Activated CD8-positive, alpha-beta memory T cell treated with anti-CD3 and anti-CD28 coated beads, Interleukin-2, amount 50 U/mL, for 24 hours (primary cell): ENCODE measurements around the gene SELENOI.

Experiments
- DNase-seq: peaks from one replicate; pipeline ENCODE4 v3.0.0-alpha.2; 2020; ENCODE audit errors: extremely low read depth

The SELENOI gene

DNA sequence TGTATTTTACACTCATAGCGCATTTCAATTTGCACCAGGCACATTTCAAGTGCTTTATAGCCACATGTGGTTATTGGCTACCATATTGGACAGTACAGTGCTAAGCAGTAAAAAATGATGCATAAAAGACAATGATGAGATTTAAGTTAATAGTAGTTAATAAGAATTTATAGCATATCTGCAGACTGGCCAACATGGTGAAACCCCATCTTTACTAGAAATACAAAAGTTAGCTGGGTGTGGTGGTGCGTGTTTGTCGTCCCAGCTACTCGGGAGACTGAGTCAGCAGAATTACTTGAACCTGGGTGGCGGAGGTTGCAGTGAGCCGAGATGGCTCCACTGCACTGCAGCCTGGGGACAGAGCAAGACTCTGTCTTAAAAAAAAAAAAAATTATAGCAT is 65.5 kb downstream of the SELENOI start:
- DNase-seq, result no peak

DNA sequence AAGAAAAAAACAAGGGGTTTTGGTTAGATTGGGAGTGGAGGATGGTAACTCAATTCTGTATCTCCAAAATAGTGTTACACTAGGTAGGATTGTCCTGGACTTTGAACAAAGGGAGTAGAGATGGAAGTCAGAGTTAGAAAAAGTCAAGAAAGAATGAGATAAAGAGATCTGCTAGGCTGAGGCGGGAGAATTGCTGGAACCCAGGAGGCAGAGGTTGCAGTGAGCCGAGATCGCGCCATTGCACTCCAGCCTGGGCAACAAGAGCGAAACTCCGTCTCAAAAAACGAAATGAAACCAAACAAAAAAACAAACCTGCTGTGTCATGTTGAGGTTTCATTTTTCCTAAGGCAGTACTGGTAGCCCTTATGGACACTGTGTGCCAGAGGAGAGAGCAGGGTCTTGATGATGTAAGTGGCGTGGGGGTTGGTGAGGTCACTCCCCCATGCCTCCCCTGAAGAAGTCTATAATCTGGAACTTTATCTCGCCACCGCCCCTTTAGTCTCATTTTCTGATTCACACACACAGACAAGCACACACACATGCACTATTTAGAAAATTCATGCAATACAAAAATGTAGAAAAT is 66.2 kb downstream of the SELENOI start:
- DNase-seq, result no peak

DNA sequence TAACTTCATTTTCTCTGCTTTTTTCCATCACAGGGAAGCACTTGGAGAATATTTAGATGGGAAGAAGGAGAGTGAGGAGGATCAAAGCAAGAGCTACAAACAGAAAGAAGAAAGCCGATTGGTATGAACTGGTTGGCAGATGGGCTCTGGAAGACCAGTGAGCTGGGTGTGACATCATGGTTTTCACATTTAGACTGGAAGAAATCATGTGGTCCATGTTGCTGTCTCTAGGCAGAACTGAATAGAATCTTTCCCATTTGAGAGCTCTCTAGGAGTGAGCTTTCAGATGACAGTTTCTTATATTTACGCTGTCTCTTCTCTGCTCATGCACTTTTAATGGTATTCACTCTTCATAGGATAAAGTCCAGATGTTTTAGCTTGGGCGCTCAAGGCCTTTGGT is 68.4 kb downstream of the SELENOI start:
- no peak for DNase-seq

DNA sequence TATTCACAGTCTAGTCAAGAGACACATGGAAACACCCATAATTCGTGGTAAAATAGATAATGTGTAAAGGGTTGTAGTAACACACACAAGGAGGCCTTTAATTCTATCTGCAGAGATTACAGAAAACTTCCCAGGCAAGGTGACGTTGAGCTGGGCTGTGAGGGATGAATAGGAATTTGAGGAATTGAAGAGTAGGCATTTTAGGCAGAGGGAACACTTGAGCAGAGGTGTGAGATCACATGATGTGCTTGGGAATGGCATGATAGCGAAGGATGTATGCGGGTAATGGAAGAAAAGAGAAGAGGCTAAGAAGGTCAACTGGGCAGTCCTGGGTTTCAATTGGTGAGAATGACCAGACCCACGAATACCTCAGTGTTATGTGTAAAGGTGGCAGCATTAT is 76.0 kb downstream of the SELENOI start:
- no peak for DNase-seq

DNA sequence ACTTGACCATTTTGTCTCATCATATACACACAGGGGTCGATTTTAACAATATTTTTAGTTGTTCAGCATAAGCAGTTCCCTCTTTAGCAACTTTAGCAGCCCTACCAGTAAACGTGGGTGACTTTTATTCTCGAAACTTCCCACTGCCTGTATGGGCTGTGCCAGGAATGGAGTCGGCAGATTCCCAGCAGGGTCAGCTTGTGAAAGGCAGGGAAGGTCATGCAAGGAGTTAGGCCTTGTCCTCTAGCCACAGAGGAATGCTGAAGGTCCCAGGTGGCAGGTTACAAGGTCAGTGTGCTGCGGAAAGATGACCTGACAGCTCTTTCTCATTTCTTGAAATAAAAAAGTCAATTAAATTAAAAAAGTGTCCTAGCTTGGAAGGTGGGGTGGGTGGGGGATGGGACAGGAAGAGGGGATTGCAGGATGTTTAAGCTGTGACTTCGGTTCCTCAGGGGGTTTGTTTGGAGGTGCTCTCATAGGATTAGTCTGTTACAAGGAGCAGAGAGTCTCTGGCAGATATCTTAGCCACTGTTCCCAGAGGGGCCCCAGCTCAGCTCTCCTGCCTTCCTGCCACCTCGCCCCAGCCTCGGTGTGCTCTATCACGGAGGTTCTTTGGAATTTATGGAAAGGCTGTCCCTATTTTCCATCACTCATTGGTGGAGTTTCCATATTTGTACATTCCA is 77.1 kb downstream of the SELENOI start:
- DNase-seq, result no peak

- no peak for DNase-seq
These were observed 77.8 kb downstream of the SELENOI start for GRCh38 chr2:26423750-26424149.

DNA sequence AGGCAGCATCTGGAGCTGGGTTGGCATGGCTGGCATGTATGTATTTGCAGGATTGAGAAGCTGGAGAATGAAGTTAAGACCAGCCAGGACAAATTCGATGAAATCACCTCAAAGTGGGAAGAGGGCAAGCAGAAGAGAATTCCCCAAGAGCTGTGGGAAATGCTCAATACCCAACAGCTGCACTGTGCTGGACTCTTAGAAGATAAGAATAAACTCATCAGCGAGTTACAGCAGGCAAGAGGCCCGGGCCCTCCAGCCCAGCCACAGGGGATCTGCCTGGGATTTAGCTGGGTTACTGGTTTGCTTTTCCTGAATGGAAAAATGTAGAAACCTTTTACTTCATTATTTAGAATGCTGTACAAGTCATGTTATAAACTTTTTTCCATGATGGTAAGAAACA is 78.3 kb downstream of the SELENOI start:
- no peak for DNase-seq

- no peak for DNase-seq
These were observed 82.9 kb downstream of the SELENOI start for GRCh38 chr2:26428846-26429245.

DNA sequence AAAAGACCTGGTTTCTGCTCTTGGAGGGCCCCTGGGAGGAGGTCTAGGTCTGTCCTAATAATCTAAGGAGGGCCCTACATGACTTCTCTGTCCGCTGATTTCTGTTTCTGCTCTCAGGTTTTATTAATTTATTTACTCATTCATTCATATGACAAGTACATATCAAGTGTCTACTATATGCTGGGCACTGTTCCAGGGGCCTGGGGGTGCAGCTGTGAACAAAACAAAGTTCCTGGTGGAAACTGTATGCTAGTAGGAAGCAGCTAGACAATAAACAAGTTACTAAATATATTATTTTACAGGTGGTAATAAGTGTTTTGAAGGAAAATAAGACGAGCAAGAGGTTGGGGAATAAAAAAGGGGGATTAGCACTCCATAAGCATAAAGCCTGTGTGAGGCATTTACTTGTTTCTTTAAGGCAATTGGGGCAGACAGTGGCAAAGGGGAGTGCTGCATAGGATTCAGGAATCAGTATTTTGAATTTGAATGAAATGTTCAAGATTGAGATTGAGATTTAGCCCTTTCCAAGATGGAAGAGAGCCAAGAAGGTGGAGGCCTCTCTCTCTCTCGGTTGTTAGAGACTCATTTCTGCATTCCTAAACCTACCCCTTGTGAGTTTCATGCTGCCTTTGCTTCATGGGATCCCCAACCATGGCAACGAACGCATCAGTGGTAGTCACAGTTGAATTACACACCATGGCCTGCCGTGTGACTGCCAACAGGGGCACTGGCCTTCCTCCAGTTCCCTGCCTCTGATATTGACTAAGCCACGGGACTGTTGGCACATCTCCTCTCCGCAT is 84.0 kb downstream of the SELENOI start:
- no peak for DNase-seq

DNA sequence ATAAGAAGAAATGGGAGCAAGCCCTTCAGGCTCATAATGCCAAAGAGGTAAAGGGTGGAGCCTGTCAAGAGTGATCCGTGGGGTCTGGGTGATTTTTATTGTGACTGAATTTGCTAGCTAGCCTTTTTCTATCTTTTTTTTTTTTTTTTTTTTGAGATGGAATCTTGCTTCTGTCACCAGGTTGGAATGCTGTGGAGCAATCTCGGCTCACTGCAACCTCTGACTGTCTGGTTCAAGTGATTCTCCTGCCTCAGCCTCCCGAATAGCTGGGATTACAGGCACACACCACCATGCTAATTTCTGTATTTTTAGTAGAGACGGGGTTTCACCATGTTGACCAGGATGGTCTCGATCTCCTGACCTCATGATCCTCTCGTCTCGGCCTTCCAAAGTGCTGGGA is 84.9 kb downstream of the SELENOI start:
- DNase-seq, result no peak

DNA sequence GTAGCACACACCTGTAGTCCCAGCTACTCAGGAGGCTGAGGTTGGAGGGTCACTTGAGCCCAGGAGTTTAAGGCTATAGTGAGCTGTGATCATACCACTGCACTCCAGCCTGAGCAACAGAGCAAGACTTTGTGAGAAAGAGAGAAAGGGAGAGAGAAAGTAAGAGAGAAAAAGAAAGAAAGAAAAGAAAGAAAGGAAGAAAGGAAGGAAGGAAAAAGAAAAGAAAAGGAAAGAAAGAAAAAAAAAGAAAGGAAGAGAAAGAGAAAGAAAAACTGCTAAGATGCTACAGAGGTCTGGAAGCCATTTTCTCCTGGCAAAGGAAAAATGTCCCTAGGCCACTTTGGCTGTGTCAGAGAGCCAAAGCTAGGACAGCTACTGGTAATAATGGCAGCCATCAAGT is 86.4 kb downstream of the SELENOI start:
- no peak for DNase-seq

GRCh38 chr2:26432859-26433258 is 86.9 kb downstream of the SELENOI start:
- no peak for DNase-seq

- no peak for DNase-seq
These were observed 89.2 kb downstream of the SELENOI start for GRCh38 chr2:26435106-26435505.

- DNase-seq, result no peak
These were observed 92.6 kb downstream of the SELENOI start for GRCh38 chr2:26438526-26438925.

GRCh38 chr2:26438926-26439325 is 93.0 kb downstream of the SELENOI start:
- no peak for DNase-seq

- DNase-seq, result no peak
These were observed 96.4 kb downstream of the SELENOI start for GRCh38 chr2:26442301-26442700.

GRCh38 chr2:26442707-26443106 is 96.8 kb downstream of the SELENOI start:
- DNase-seq, result no peak

DNA sequence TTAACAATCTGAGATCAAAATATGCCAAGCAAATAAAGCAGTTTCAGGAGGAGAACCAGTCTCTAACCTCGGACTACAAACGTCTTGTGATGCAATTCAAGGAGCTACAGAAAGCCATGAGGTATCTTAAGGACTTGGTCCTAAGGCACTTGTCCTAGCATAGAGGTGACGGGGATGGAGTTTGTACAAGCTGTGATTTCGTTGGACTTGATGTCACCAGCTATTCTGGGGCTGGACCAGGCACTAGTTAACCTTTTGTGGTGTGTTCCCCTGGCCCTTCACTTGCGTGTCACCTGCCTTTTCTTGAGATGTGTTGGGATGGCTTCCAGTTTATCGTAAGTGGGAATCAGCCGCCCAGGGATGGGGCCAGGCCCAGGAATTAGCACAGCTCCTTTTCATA is 98.3 kb downstream of the SELENOI start:
- DNase-seq, result no peak
